Measurements from ENCODE around the gene HLA-DOB. TPM values are rescaled to one million over a fixed set of nuclear protein-coding genes. Genes with fewer than 3 reads are reported as not detected.

The HLA-DOB gene
- total RNA-seq, 4 donors from 2014 or later = 0.28 to 0.82 TPM; not detected in 2

DNA sequence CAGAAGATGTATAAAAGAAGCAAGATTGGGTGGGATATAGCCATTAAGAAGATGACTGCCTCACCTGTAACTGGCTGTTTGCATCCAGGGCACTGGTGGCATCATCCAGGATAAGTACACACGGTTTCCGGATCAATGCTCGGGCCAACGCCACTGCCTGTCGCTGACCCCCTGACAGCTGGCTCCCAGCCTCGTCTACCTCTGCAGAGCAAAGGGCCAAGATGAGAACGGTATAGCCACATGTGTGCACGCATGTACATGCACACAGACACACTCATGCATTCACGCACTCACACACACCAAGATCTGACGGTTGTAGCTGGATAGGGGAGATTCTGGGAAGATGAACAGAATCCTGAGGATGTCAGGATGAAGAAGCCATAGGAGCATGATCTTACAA, 30.2 kb upstream of the HLA-DOB start:
- Histone ChIP-seq H3K9me3 (no peaks in the 10 kb centered on the region), H3K4me3 (no peak overlapping the region), H3K27ac (no peak overlapping the region), H3K4me1 (peaks cover 5 to 9% of the 10 kb centered on the region in 2 donors), H3K36me3 (no peaks in the 10 kb centered on the region), H3K27me3 (no peaks in the 10 kb centered on the region)
- TF ChIP-seq, protein P1, sequence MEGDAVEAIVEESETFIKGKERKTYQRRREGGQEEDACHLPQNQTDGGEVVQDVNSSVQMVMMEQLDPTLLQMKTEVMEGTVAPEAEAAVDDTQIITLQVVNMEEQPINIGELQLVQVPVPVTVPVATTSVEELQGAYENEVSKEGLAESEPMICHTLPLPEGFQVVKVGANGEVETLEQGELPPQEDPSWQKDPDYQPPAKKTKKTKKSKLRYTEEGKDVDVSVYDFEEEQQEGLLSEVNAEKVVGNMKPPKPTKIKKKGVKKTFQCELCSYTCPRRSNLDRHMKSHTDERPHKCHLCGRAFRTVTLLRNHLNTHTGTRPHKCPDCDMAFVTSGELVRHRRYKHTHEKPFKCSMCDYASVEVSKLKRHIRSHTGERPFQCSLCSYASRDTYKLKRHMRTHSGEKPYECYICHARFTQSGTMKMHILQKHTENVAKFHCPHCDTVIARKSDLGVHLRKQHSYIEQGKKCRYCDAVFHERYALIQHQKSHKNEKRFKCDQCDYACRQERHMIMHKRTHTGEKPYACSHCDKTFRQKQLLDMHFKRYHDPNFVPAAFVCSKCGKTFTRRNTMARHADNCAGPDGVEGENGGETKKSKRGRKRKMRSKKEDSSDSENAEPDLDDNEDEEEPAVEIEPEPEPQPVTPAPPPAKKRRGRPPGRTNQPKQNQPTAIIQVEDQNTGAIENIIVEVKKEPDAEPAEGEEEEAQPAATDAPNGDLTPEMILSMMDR (IDR thresholded peaks at IDR 0.05) = no peak
- TF ChIP-seq POLR2A (IDR thresholded peaks at IDR 0.05) = no peak
- DNase-seq = no peak
- intact Hi-C loops (cut with DNase I; ENCODE audit: low total_unique reads) = no loop called here

DNA sequence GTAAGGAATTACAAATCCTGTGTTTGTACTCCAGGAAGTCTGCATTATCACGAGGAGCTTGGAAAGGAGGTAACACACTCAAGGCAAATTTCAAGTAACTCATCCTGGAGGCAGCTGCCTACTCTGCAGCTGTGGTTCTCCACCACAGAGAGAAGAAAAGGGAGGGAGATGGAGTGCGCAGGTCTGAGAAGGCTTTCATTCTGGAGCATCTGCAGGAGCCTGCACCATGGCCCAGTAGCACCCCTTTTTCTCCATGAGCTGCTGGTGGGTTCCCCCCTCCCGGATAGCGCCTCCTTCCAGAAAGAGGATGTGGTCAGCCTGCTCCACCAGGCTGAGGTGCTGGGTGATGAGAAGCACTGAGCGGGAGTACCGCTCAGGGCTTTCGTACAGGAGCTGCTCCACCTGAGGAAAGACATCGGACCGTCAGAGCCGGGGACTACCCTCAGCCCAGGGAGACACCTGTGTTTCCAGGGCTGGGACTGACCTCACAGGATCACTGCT, 28.6 kb upstream of the HLA-DOB start:
- DNase-seq = no peak
- peak overlapping the region; percentile 90 to 96 for H3K27ac ChIP-seq
- H3K36me3 ChIP-seq = no peaks in the 10 kb centered on the region
- no peak overlapping the region for H3K4me3 ChIP-seq
- intact Hi-C loops (cut with DNase I; ENCODE audit: low total_unique reads) = no loop called here
- no peaks in the 10 kb centered on the region for H3K27me3 ChIP-seq
- no peaks in the 10 kb centered on the region for H3K4me1 ChIP-seq
- TF ChIP-seq POLR2A (IDR thresholded peaks at IDR 0.05) = no peak
- TF ChIP-seq, protein P1 (IDR thresholded peaks at IDR 0.05) = no peak
- no peaks in the 10 kb centered on the region for H3K9me3 ChIP-seq

DNA sequence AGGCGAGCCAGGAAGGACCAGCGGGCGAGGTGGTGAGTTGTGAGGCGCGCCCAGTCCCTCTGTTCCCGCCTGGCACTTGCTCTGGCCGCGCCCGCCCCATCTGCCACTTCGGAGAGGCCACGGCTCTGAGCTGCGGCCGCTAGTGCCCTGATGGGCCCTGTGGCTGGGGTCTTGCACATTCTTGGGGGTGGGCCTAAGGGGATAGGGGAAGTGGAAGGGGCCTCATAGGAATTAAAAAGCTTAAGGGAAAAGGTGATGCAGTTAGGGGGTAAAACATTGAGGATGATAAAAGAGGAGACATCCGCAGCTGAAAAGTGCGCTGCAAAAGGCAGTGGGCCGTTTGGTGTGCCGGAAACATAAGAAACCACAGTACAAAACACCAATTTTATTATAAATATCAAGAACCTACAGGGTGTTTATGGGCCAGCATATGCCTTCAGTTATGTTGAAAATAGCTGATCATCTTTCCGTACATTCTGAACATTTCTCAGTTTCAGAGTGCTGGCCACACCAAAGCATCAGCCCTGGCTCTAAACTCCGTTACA, 28.1 kb upstream of the HLA-DOB start:
- TF ChIP-seq, protein P1 (IDR thresholded peaks at IDR 0.05) = no peak
- no peak for TF ChIP-seq POLR2A (IDR thresholded peaks at IDR 0.05)
- Histone ChIP-seq H3K27me3 (no peaks in the 10 kb centered on the region), H3K4me1 (no peaks in the 10 kb centered on the region), H3K36me3 (no peaks in the 10 kb centered on the region), H3K4me3 (peak overlapping the region; percentile 68 to 72), H3K27ac (peak overlapping the region; percentile 90 to 96), H3K9me3 (no peaks in the 10 kb centered on the region)
- no peak for DNase-seq
- intact Hi-C loops (cut with DNase I; ENCODE audit: low total_unique reads) = no loop called here

DNA sequence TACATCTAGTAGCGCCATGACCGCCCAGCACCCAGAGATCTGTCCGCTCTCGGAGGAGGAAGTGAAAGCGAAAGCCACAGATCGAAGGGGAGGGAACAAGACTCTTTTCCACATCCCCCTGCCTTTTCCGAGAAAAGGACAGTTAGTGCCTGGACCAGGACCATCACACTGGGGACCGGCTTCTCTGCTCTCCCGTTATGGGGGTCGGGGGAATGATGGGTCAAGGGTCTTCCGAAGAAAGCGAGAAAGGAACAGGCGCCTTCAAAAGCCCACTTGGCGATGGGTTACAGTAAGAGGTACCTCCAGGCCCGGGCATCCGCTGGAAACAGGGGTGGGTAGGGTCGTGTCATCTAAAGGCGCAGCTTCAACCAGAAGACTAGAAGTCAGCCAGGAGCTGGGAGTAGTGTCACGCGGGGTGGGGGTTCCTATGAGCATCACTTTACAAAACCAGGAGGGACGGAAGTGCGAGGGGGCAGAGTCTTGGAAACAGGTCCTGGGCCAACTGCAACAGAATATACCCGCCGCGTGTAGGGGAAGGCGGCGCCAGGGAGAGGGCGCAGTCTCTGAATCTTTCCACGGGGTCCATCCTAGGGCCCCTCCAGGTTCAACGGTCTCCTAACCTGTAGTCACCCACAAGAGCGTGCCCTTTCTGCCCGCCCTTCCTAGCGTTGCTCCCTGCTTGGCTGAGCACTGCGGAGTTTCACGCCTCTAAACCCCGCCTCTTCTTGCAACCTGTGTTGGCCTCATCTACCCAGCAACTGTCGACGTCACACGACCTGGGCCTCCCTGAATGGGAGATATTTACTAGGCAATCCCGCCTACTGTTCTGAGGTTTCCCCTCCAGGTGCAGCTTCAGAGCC, 27.4 kb upstream of the HLA-DOB start, which contains the start of gene PSMB8:
Gene PSMB8 (minus strand): TSS at position 69 of the 860 bp plus-strand sequence. CDS start 51 bp downstream, at position 18.
- Histone ChIP-seq H3K4me1 (no peaks in the 10 kb centered on the region), H3K36me3 (no peaks in the 10 kb centered on the region), H3K27me3 (no peaks in the 10 kb centered on the region), H3K4me3 (peak within 1 kb of the TSS; percentile 68 to 72), H3K9me3 (no peaks in the 10 kb centered on the region), H3K27ac (peak within 1 kb of the TSS; percentile 90 to 96)
- peak; percentile 89 to 98 for TF ChIP-seq POLR2A (IDR thresholded peaks at IDR 0.05)
- TF ChIP-seq, protein P1 (IDR thresholded peaks at IDR 0.05) = peak in 3 of 4 experiments; percentile 16 to 42 (median 38)
- intact Hi-C loops (cut with DNase I; ENCODE audit: low total_unique reads) = no loop called here
- DNase-seq = peak; percentile 96 to 98

Measured in uterus (tissue), 4 donors.